ENCODE measurements around the gene KLHL21.
A peak's percentile ranks its signal among the peaks of the same experiment; 100 is the strongest.

Gene KLHL21

DNA sequence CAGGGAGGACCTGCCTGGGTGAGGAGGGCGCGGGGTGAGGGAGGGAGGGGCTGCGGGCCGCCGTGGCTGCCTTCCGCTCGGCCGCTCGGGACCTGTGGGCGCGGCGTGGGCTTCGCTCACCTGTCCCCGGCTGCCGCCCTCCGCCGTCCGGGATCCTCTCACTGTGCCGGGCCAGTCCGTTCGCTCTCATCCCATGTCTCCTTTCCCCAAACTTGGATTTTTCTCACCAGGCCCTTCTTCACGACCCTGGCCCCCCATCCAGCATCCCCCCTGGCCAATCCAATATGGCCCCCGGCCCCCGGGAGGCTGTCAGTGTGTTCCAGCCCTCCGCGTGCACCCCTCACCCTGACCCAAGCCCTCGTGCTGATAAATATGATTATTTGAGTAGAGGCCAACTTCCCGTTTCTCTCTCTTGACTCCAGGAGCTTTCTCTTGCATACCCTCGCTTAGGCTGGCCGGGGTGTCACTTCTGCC is 22.5 kb downstream of the KLHL21 start:
- H3K9me3 ChIP-seq (ENCODE audit: insufficient read depth, low read depth, low read length) = no peaks in the 10 kb centered on the region
- H3K36me3 ChIP-seq (ENCODE audit: insufficient read depth, low read length) = no peaks in the 10 kb centered on the region
- H3K9ac ChIP-seq (ENCODE audit: low read depth, low read length) = peak overlapping the region; percentile 53
- H3K27ac ChIP-seq (ENCODE audit: low read depth, low read length) = peak overlapping the region; percentile 21; the same call in 1 of the 2 replicates
- no peaks in the 10 kb centered on the region for H3K27me3 ChIP-seq (ENCODE audit: insufficient read depth, low read length)
- WGBS = 2% methylated on average over 27 of the region's 30 CpGs
- peaks cover 5% of the 10 kb centered on the region; the same call in 1 of the 2 replicates for H3K4me1 ChIP-seq (ENCODE audit: insufficient read depth, low read length)
- peak overlapping the region; percentile 72 for H3K4me3 ChIP-seq (ENCODE audit: low read length)

DNA sequence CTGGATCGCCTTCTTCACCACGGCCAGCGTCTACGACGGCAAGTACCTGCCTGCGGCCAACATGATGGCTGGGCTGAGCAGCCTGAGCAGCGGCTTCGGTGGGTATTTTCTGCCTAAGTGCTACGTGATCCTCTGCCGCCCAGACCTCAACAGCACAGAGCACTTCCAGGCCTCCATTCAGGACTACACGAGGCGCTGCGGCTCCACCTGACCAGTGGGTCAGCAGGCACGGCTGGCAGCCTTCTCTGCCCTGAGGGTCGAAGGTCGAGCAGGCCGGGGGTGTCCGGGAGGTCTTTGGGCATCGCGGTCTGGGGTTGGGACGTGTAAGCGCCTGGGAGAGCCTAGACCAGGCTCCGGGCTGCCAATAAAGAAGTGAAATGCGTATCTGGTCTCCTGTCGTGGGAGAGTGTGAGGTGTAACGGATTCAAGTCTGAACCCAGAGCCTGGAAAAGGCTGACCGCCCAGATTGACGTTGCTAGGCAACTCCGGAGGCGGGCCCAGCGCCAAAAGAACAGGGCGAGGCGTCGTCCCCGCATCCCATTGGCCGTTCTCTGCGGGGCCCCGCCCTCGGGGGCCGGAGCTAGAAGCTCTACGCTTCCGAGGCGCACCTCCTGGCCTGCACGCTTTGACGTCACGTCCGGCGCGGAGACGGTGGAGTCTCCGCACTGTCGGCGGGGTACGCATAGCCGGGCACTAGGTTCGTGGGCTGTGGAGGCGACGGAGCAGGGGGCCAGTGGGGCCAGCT is 23.1 kb downstream of the KLHL21 start, which contains the start of gene ZBTB48:
Gene ZBTB48, plus strand, starts transcription at position 621 of the 745 bp plus-strand sequence. CDS start 616 bp downstream, outside the sequence.
- Histone ChIP-seq H3K9me3 (ENCODE audit: insufficient read depth, low read depth, low read length) (no peaks in the 10 kb centered on the region), H3K27ac (ENCODE audit: low read depth, low read length) (peak within 1 kb of the TSS; percentile 39), H3K27me3 (ENCODE audit: insufficient read depth, low read length) (peaks cover 2% of the 10 kb centered on the region; the same call in 1 of the 2 replicates), H3K9ac (ENCODE audit: low read depth, low read length) (peak within 1 kb of the TSS; percentile 53), H3K4me1 (ENCODE audit: insufficient read depth, low read length) (peaks cover 5% of the 10 kb centered on the region; the same call in 1 of the 2 replicates), H3K4me3 (ENCODE audit: low read length) (peak within 1 kb of the TSS; percentile 72), H3K36me3 (ENCODE audit: insufficient read depth, low read length) (no peaks in the 10 kb centered on the region)
- WGBS = 18% methylated on average over 58 of the region's 58 CpGs

- Histone ChIP-seq H3K9ac (ENCODE audit: low read depth, low read length) (0 out of 2 replicates have a peak overlapping the region, but pooled peaks have one; percentile 36), H3K4me3 (ENCODE audit: low read length) (peak overlapping the region; percentile 72), H3K27ac (ENCODE audit: low read depth, low read length) (no peak overlapping the region), H3K4me1 (ENCODE audit: insufficient read depth, low read length) (peaks cover 5% of the 10 kb centered on the region; the same call in 1 of the 2 replicates), H3K27me3 (ENCODE audit: insufficient read depth, low read length) (peaks cover 3% of the 10 kb centered on the region; the same call in 1 of the 2 replicates), H3K9me3 (ENCODE audit: insufficient read depth, low read depth, low read length) (no peaks in the 10 kb centered on the region), H3K36me3 (ENCODE audit: insufficient read depth, low read length) (no peaks in the 10 kb centered on the region)
- 89% methylated on average over 14 of the region's 14 CpGs for WGBS
These were observed 23.9 kb downstream of the KLHL21 start for GRCh38 chr1:6578624-6579373.

- 82% methylated on average over 6 of the region's 6 CpGs for WGBS
- peaks cover 3% of the 10 kb centered on the region; the same call in 1 of the 2 replicates for H3K27me3 ChIP-seq (ENCODE audit: insufficient read depth, low read length)
- no peak overlapping the region for H3K4me3 ChIP-seq (ENCODE audit: low read length)
- H3K9ac ChIP-seq (ENCODE audit: low read depth, low read length) = no peak overlapping the region
- H3K4me1 ChIP-seq (ENCODE audit: insufficient read depth, low read length) = peaks cover 5% of the 10 kb centered on the region; the same call in 1 of the 2 replicates
- no peaks in the 10 kb centered on the region for H3K36me3 ChIP-seq (ENCODE audit: insufficient read depth, low read length)
- H3K9me3 ChIP-seq (ENCODE audit: insufficient read depth, low read depth, low read length) = no peaks in the 10 kb centered on the region
- H3K27ac ChIP-seq (ENCODE audit: low read depth, low read length) = no peak overlapping the region
These were observed 24.7 kb downstream of the KLHL21 start for GRCh38 chr1:6577831-6578525.

GRCh38 chr1:6574818-6575217 is 27.9 kb downstream of the KLHL21 start:
- peaks cover 8% of the 10 kb centered on the region for H3K27me3 ChIP-seq (ENCODE audit: insufficient read depth, low read length)
- H3K27ac ChIP-seq (ENCODE audit: low read depth, low read length) = no peak overlapping the region
- peaks cover 5% of the 10 kb centered on the region; the same call in 1 of the 2 replicates for H3K4me1 ChIP-seq (ENCODE audit: insufficient read depth, low read length)
- whole genome bisulfite sequencing = 89% methylated on average over 14 of the region's 14 CpGs
- H3K4me3 ChIP-seq (ENCODE audit: low read length) = no peak overlapping the region
- H3K9ac ChIP-seq (ENCODE audit: low read depth, low read length) = no peak overlapping the region
- no peaks in the 10 kb centered on the region for H3K9me3 ChIP-seq (ENCODE audit: insufficient read depth, low read depth, low read length)
- no peaks in the 10 kb centered on the region for H3K36me3 ChIP-seq (ENCODE audit: insufficient read depth, low read length)

- Histone ChIP-seq H3K9ac (ENCODE audit: low read depth, low read length) (no peak overlapping the region), H3K9me3 (ENCODE audit: insufficient read depth, low read depth, low read length) (no peaks in the 10 kb centered on the region), H3K4me3 (ENCODE audit: low read length) (no peak overlapping the region), H3K27ac (ENCODE audit: low read depth, low read length) (no peak overlapping the region), H3K4me1 (ENCODE audit: insufficient read depth, low read length) (peaks cover 4% of the 10 kb centered on the region; the same call in 1 of the 2 replicates), H3K27me3 (ENCODE audit: insufficient read depth, low read length) (peaks cover 8% of the 10 kb centered on the region), H3K36me3 (ENCODE audit: insufficient read depth, low read length) (no peaks in the 10 kb centered on the region)
- 69% methylated on average over 8 of the region's 8 CpGs for WGBS
These were observed 28.5 kb downstream of the KLHL21 start for GRCh38 chr1:6574025-6574620.

GRCh38 chr1:6572653-6573383 is 29.9 kb downstream of the KLHL21 start:
- no peak overlapping the region for H3K4me3 ChIP-seq (ENCODE audit: low read length)
- H3K9ac ChIP-seq (ENCODE audit: low read depth, low read length) = no peak overlapping the region
- no peaks in the 10 kb centered on the region for H3K4me1 ChIP-seq (ENCODE audit: insufficient read depth, low read length)
- H3K27ac ChIP-seq (ENCODE audit: low read depth, low read length) = no peak overlapping the region
- WGBS = 81% methylated on average over 12 of the region's 12 CpGs
- no peaks in the 10 kb centered on the region for H3K36me3 ChIP-seq (ENCODE audit: insufficient read depth, low read length)
- no peaks in the 10 kb centered on the region for H3K9me3 ChIP-seq (ENCODE audit: insufficient read depth, low read depth, low read length)
- peaks cover 8% of the 10 kb centered on the region for H3K27me3 ChIP-seq (ENCODE audit: insufficient read depth, low read length)

- 74% methylated on average over 5 of the region's 5 CpGs for WGBS
- H3K36me3 ChIP-seq (ENCODE audit: insufficient read depth, low read length) = no peaks in the 10 kb centered on the region
- H3K9me3 ChIP-seq (ENCODE audit: insufficient read depth, low read depth, low read length) = no peaks in the 10 kb centered on the region
- peaks cover 11% of the 10 kb centered on the region for H3K27me3 ChIP-seq (ENCODE audit: insufficient read depth, low read length)
- H3K27ac ChIP-seq (ENCODE audit: low read depth, low read length) = no peak overlapping the region
- no peak overlapping the region for H3K9ac ChIP-seq (ENCODE audit: low read depth, low read length)
- H3K4me3 ChIP-seq (ENCODE audit: low read length) = no peak overlapping the region
- no peaks in the 10 kb centered on the region for H3K4me1 ChIP-seq (ENCODE audit: insufficient read depth, low read length)
These were observed 31.7 kb downstream of the KLHL21 start for GRCh38 chr1:6570987-6571386.

DNA sequence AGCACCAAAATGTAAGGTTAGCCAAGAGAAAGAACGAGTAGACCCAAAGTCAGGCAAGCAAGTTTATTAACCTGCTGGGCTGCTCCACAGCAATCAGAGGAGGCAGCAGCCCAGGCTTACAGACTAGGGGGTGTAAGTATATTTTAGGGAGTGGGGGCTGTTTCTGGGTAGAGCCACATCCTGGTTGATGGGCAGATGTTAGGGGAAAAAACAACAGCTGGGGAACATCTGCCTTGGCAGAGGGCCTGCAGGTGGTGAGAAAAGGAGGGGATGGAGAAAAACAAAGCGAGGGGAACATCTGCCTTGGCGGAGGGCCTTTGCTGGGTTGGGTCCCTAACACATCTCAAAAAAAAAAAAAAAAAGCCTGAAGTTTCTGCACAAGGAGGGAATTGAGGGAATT is 32.6 kb downstream of the KLHL21 start:
- H3K9me3 ChIP-seq (ENCODE audit: insufficient read depth, low read depth, low read length) = no peaks in the 10 kb centered on the region
- H3K4me1 ChIP-seq (ENCODE audit: insufficient read depth, low read length) = no peaks in the 10 kb centered on the region
- H3K27me3 ChIP-seq (ENCODE audit: insufficient read depth, low read length) = peaks cover 17% of the 10 kb centered on the region
- 75% methylated on average over 3 of the region's 3 CpGs for WGBS
- H3K4me3 ChIP-seq (ENCODE audit: low read length) = no peak overlapping the region
- H3K27ac ChIP-seq (ENCODE audit: low read depth, low read length) = no peak overlapping the region
- H3K9ac ChIP-seq (ENCODE audit: low read depth, low read length) = no peak overlapping the region
- H3K36me3 ChIP-seq (ENCODE audit: insufficient read depth, low read length) = no peaks in the 10 kb centered on the region

DNA sequence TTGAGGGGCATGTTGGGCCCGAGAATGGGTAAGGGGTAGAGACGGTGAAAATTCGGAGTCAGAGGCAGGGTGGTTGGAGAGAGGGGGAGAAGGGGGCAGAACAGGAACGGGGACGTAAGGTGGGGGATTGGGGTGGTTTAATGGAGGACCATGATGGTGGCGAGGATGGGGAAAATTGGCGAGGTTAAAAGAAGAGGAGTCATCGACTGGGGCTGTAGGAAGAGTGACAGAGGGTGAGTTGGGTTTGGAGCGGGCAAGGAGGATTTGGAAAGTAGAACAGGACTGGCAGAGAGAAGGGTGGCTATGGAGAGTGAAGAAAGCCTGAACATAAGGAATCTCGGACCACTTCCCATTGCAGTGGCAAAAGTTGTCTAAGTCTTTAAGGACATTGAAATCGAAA is 33.6 kb downstream of the KLHL21 start:
- Histone ChIP-seq H3K4me1 (ENCODE audit: insufficient read depth, low read length) (no peaks in the 10 kb centered on the region), H3K36me3 (ENCODE audit: insufficient read depth, low read length) (no peaks in the 10 kb centered on the region), H3K4me3 (ENCODE audit: low read length) (no peak overlapping the region), H3K9ac (ENCODE audit: low read depth, low read length) (no peak overlapping the region), H3K27ac (ENCODE audit: low read depth, low read length) (no peak overlapping the region), H3K27me3 (ENCODE audit: insufficient read depth, low read length) (peaks cover 23% of the 10 kb centered on the region), H3K9me3 (ENCODE audit: insufficient read depth, low read depth, low read length) (no peaks in the 10 kb centered on the region)
- 93% methylated on average over 11 of the region's 11 CpGs for WGBS

Measured in HUES64 (cell line).